ENCODE data around the gene OR10X1. TPM values are rescaled to one million over a fixed set of nuclear protein-coding genes. Genes with fewer than 3 reads are reported as not detected.

The OR10X1 gene, protein sequence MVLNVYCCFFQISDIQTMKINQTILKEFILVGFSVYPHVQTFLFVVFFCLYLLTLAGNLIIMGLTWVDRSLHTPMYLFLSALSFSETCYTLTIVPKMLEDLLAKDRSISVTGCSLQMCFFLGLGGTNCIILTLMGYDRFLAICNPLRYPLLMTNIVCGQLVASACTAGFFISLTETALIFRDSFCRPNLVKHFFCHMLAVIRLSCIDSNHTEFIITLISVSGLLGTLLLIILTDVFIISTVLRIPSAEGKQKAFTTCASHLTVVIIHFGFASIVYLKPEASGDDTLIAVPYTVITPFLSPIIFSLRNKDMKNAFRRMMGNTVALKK
- total RNA-seq (2014; rRNA removed; shearing (Covaris generic); ENCODE audit: low replicate concordance): not detected in 2 replicates

DNA sequence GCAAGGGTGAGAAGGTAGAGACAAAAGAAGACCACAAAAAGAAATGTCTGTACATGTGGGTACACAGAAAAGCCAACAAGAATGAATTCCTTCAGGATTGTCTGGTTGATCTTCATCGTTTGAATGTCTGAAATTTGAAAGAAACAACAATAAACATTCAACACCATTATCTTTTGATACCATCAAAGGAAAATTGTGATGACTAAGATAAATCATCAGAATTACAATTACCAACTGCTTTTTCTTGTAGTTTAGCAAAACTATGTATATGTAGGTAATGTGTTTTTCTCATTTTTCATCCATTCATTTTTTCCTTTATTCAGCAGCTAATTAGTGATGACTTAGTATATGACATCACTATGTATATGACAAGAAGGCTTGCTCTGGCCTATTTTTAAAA is at the start of gene OR10X1:
Gene OR10X1, minus strand, starts transcription at position 167 of the 400 bp plus-strand sequence. Its CDS starts 0 bp downstream, at position 167.
- in situ Hi-C loops (cut with HindIII; ENCODE audit: low pct_unique_long_range_greater_than_20kb, low sequenced_read_pairs): no loop called here
- no peak for DNase-seq (ENCODE audit: low read depth)

DNA sequence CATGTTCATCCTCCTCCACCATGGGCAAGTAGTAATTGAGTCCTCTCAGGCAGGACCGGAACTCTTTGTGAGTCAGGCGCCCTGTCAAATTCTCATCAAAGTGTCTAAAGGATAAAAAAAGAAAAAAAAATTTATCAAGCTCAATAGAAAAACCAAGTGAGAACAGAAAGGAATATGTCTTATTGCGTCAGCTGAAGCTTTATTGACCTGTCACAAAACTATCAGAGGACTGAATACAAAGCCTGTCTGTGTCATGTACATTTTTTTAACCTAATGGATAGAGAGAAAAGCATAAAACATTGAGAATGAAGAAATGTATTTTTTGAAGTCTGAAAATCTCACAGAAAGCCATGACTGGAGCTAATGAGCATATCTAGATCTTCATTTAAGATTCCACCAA is 34.1 kb upstream of the OR10X1 start:
- no peak for DNase-seq (ENCODE audit: low read depth)
- in situ Hi-C loops (cut with HindIII; ENCODE audit: low pct_unique_long_range_greater_than_20kb, low sequenced_read_pairs): no loop called here

DNA sequence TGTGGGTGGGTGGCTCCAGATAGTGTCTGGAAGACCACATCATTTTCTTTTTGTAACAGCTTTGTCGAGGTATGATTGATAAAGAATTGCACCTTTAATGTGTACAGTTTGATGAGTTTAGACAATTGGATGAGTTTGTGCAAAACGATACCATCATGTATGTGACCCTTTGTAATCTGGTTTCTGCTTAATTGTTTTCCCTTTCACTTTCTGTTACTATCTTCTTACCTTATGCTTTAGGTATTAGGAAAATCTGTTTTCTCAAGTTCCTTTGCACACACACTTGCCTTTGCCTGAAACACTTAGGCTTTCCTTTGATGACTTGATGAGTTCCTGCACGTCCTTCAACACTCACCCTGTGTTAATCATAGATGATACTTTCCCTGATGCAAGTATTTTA is 32.2 kb upstream of the OR10X1 start:
- in situ Hi-C loops (cut with HindIII; ENCODE audit: low pct_unique_long_range_greater_than_20kb, low sequenced_read_pairs): no loop called here
- no peak for DNase-seq (ENCODE audit: low read depth)

DNA sequence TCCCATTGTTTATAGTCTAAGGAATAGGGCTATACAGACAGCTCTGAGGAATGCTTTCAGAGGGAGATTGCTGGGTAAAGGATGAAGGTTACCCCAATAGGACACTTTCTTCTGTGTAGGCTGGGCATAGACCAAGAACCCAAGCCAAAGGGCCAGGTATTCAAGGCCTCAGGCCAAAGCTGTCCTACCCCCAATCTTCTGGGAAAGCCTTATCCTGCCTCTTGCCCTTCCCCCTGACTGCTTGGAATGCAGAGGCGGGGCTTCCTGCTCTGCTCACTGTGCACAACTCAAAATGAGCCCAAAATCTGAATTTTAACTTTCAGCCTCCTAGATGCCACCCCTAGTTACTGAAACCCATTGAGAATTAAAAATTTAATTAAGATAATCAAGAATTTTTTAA is 27.6 kb upstream of the OR10X1 start:
- in situ Hi-C loops (cut with HindIII; ENCODE audit: low pct_unique_long_range_greater_than_20kb, low sequenced_read_pairs): no loop called here
- no peak for DNase-seq (ENCODE audit: low read depth)

DNA sequence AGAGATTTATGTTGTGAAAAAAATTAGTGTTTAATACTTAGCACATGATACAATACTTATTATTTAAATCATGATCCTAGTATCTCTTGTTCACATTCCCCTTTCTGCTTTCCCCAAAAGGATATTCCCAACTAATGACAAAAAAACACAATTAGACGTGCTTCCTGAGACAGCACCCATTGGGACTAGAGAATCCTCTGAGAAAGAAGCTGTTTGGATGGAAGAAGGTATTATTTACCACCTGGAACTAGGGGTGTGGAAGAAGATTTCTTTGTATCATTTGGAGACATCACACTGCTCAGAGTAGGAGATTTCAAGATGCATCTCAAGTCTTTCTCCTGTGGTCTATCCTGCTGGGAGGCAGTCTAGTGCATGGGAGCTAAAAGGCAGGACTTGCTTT is 25.3 kb upstream of the OR10X1 start, which contains the start of gene OR10Z1:
Gene OR10Z1, plus strand, starts transcription at position 301 of the 400 bp plus-strand sequence. CDS start 1,171 bp downstream, outside the sequence.
- in situ Hi-C loops (cut with HindIII; ENCODE audit: low pct_unique_long_range_greater_than_20kb, low sequenced_read_pairs): no loop called here
- DNase-seq (ENCODE audit: low read depth): no peak

DNA sequence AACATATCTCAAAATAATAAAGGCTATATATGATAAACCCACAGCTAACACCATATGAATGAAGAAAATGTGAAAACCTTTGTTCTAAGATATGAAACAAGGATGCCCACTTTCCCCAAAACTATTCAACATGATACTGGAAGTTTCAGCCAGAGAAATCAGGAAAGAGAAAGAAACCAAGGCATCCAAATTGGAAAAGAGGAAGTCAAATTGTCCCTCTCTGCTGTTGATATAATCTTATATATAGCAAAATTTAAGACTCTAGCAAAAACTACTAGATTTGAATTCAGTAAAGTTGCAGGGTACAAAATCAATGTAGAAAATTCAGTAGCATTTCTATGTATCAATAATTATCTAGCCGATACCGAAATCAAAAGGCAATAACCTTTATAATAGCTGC is 21.0 kb upstream of the OR10X1 start:
- in situ Hi-C loops (cut with HindIII; ENCODE audit: low pct_unique_long_range_greater_than_20kb, low sequenced_read_pairs): no loop called here
- no peak for DNase-seq (ENCODE audit: low read depth)

DNA sequence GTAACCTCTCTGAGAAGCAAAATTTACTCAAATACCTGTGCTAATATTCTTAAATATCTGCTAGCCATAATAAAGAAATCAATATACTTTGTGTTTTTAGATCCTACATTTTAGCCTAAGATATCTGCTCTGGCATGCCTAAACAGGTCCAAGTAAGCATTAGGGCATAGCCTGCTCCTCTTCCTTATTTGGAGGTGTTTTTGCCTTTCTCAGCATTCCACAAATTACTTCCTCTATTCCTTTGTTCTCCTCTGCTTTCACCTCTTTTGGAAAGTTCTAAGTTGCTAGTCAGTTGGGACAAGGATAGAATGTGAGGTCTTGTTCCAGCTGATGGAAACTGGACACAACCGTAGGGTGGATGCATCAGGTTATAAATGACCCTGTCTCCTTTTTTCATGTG is 7.2 kb upstream of the OR10X1 start:
- in situ Hi-C loops (cut with HindIII; ENCODE audit: low pct_unique_long_range_greater_than_20kb, low sequenced_read_pairs): no loop called here

DNA sequence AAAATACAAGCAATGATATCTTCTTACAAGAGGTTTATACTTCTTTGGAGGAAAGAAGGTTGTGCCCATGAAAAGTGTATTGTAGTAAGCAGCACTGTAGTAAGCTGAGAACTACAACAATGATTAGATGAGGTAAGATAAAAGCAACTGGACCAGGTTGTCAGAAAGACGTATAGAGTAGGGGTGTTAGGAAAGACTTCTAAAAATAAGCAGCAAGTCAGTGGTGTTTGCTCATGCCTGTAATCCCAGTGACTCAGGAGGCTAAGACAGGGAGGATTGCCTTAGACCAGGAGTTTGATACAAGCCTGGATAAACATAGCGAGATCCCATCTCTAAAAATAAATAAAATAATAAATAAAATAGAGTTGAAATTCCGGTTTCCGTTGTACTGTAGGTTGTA is 4.3 kb upstream of the OR10X1 start:
- in situ Hi-C loops (cut with HindIII; ENCODE audit: low pct_unique_long_range_greater_than_20kb, low sequenced_read_pairs): no loop called here
- DNase-seq (ENCODE audit: low read depth): no peak

More for the DNA sequence above, 7.2 kb upstream of the OR10X1 start:
- no peak for DNase-seq (ENCODE audit: low read depth)

DNA sequence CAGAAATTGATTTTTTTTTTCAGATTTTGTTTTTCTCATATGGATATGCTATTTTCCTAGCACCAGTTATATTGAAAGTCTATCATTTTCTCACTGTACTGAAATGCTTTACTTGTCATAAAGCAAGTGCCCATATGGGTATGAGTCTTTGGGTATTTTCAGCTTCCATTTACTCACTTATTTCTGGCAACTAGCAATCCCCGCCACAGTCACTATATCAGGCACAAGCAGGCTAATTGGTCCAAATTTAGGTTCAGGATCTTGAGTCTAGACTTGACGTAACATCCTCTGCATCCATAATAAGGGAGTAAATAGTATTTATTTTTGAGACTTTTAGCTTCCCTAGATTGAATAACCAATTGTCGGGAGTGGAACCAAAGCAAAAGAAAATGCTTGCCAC is 2.1 kb downstream of the OR10X1 start:
- in situ Hi-C loops (cut with HindIII; ENCODE audit: low pct_unique_long_range_greater_than_20kb, low sequenced_read_pairs): no loop called here
- no peak for DNase-seq (ENCODE audit: low read depth)

DNA sequence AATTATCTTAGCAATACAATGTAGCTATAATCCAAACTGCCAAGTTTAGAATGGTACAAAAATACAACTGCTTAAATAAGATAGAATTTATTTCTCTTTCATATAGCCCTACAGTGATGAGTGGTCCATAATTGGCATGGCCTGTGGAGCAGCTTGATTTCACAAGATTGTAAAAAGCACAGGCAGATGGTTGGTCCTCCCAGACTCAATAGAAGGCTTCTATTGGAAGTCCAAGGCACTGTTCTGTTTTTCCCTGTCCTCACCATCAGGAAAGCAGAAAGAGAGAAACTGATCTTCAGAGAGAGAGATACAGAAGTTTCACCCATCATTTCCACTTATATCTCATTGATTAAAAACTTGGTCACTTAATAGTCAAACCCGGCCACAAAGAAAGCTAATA is 7.5 kb downstream of the OR10X1 start:
- DNase-seq (ENCODE audit: low read depth): no peak
- in situ Hi-C loops (cut with HindIII; ENCODE audit: low pct_unique_long_range_greater_than_20kb, low sequenced_read_pairs): no loop called here

DNA sequence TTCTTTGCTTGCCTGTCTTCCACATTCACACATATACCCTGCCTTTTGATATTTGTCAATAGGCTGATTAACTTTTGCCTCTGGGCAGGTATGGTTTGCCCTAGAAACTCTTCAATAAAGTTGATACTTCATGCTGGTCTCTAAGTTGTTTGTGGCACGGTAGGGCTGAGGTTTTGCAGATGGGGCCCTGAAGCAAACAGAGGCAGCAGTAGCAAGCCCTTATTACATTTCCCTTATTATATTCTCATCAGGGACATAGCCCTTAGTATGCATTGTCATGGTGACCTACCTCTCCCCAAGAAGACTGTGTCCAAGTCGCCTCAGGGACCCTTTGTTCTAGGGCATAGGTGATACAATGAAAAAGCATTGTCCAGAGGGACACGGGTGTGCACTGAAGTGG is 9.2 kb downstream of the OR10X1 start, which contains the start of gene OR6P1:
Gene OR6P1, minus strand, starts transcription at position 101 of the 400 bp plus-strand sequence. CDS start 6,976 bp downstream, outside the sequence.
- in situ Hi-C loops (cut with HindIII; ENCODE audit: low pct_unique_long_range_greater_than_20kb, low sequenced_read_pairs): no loop called here
- DNase-seq (ENCODE audit: low read depth): no peak

DNA sequence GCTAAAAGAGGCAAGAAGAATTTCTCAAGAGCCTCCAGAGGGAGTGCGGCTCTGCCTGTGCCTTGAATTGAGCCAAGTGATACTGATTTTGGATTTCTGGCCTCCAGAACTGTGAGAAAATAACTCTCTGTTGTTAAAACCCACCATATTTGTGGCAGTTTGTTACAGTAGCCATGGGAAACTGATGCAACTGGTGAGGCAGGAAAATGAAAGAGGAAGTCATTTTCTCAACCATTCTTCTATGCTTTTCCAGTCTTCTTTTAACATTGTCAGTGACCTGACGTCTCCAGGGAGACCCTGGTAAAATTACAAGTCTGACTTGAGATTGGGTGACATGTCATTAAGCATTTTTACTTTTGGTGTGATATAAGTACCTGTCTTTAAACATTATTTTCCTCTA is 15.1 kb downstream of the OR10X1 start:
- in situ Hi-C loops (cut with HindIII; ENCODE audit: low pct_unique_long_range_greater_than_20kb, low sequenced_read_pairs): no loop called here
- DNase-seq (ENCODE audit: low read depth): no peak

DNA sequence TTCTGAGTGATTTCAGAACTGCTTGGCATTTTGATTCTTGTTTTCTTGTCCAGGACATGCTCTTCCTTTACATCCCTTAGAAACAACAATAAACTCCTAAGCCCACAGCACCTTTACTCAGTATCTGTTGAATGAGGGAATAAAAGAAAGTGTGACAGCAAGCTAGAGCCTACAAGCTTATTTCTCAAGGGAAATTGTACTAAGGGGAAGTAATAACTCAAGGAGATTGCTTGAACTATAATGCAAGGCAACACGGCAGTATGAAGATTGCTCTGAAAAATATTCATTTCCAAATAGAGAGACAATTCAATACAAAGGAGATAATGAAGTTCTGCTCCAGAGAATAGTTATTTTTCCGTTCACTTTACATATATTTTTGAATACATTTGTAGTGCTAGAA is 15.8 kb downstream of the OR10X1 start:
- in situ Hi-C loops (cut with HindIII; ENCODE audit: low pct_unique_long_range_greater_than_20kb, low sequenced_read_pairs): no loop called here
- DNase-seq (ENCODE audit: low read depth): no peak

DNA sequence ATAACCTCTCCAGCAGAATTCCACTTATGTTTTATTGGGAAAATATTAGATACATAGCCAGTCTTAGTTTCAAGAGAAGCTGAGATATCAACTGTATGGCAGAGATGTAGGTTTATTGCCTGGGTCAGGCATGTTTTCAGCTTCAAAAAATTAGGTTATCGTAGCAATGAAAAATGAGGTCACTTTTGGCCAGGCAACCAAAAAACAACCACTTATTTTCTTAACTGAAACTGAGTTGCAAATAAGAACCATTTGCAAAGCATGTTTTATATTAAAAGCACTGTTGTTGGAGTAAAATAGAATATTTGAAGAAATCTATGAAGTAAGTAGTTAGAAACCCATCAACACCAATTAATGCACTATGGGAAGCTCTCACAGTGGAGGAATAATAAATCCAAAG is 20.0 kb downstream of the OR10X1 start:
- in situ Hi-C loops (cut with HindIII; ENCODE audit: low pct_unique_long_range_greater_than_20kb, low sequenced_read_pairs): no loop called here

DNA sequence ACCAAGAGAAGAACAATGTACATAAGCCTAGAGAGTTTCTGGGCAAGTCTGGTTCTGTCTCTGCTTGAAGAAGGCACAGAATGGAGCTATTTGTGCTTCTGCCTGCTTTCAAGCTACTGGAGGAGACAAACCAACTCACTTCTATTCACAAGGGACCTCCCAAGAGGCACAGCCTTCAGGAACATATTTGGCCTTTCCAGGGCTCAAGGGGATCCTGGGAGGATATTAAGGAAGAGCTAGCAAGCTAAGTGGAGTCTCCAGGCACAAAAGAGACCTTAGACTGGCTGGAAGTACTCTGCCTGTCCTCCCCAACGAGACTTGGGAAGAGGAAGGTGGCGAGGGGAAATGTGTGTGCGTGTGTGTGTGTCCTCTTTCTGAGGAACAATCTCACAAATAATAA is 25.3 kb downstream of the OR10X1 start, which contains the start of gene OR6Y1:
Gene OR6Y1, minus strand, starts transcription at position 54 of the 400 bp plus-strand sequence. CDS start 6,300 bp downstream, outside the sequence.
- no peak for DNase-seq (ENCODE audit: low read depth)
- in situ Hi-C loops (cut with HindIII; ENCODE audit: low pct_unique_long_range_greater_than_20kb, low sequenced_read_pairs): no loop called here

More for the DNA sequence above, 20.0 kb downstream of the OR10X1 start:
- DNase-seq (ENCODE audit: low read depth): no peak

DNA sequence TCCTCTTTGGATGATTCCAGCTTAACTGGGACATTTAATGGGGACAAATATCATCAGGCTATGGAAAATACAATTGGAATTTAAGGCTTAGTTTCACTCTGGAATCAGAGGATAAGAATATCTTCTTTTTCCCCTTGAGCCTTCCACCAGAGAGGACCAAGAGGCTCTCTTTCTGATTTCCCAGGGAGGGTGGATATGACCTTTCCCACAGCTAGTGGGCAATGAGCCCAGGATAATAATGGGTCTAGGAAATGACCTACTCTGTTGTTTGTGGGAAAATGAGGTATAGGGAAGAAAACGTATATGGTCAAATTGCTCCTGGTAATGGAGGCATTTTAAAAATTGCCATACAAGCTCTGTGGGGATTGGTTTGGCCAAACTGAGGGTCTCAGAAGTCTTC is 27.4 kb downstream of the OR10X1 start:
- in situ Hi-C loops (cut with HindIII; ENCODE audit: low pct_unique_long_range_greater_than_20kb, low sequenced_read_pairs): no loop called here
- DNase-seq (ENCODE audit: low read depth): no peak

DNA sequence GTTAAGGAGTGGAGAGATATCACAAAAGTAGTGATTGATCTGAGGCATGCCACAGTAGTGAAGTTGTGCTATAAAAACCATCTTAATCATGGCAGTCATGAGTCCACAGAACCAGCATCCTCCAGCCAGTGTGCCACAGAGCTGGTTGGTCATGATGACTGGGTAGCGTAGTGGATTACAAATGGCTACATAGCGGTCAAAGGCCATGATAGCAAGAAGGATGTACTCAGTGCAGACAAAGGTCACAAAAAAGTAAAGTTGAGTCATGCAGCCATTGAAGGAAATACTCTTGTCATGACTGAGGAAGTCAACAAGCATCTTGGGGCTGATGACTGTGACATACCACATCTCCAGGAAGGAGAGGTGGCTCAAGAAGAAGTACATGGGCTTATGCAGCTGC is 32.2 kb downstream of the OR10X1 start:
- in situ Hi-C loops (cut with HindIII; ENCODE audit: low pct_unique_long_range_greater_than_20kb, low sequenced_read_pairs): no loop called here
- no peak for DNase-seq (ENCODE audit: low read depth)

DNA sequence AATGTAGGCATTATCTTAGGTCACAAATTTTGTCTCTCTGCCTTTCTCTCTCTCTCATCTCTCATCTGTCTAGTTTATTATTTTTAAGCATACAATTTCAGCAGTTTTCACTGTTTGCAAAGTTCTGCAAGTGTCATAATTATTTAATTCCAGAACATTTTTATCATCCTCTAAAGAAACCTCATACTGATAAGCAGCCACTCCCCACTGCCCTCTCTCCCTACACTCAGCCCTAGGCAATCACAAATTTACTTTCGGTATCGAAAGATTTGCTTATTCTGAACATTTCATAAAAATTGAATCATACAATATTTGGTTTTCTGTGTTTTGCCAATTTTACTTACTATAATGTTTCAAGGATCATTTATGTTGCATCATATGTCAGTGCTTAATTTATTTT is 42.1 kb downstream of the OR10X1 start:
- DNase-seq (ENCODE audit: low read depth): no peak
- in situ Hi-C loops (cut with HindIII; ENCODE audit: low pct_unique_long_range_greater_than_20kb, low sequenced_read_pairs): no loop called here

DNA sequence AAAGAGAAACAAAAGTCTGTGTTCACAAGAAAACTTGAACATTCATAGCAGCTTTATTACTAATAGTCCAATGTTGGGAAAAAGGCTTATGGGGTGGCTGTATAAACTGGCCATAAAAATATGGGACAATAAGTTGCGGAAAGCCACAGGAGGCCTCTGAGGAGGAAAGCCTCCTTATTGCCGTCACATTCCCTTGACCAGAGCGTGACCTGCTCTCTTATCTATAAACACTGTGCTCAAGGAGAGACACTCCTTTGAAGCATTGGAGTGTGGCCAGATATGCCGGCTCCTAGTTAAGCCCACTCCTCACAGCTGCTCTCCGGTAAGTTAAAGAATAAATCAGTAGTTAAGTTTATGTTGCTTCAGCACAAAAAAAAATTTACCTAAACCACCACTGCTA is 45.2 kb downstream of the OR10X1 start:
- no peak for DNase-seq (ENCODE audit: low read depth)
- in situ Hi-C loops (cut with HindIII; ENCODE audit: low pct_unique_long_range_greater_than_20kb, low sequenced_read_pairs): no loop called here
